GM23248 (cell line): ENCODE data around the gene SF3B2. TPM values are rescaled to one million over a fixed set of nuclear protein-coding genes. Genes with fewer than 3 reads are reported as not detected.

Source experiments
- DNase-seq: peaks from one replicate; pipeline ENCODE4 v3.0.0-alpha.2; 2015
- H2AFZ ChIP-seq: fragments of 200-600 bp; sonication (generic); 2 replicates; pipeline ENCODE4 v1.6.1; 2016; ENCODE audit warnings: antibody characterized with exemption
- H3F3A ChIP-seq: fragments of 200-600 bp; sonication (generic); 2 replicates; pipeline ENCODE4 v1.6.1; 2016; ENCODE audit warnings: mild to moderate bottlenecking, antibody characterized with exemption, mixed run types; ENCODE audit not compliant: insufficient read depth
- H3K27ac ChIP-seq: fragments of 200-600 bp; sonication (generic); 2 replicates; pipeline ENCODE4 v1.5.1; 2016; ENCODE audit warnings: mild to moderate bottlenecking
- H3K27me3 ChIP-seq: fragments of 200-600 bp; sonication (generic); replicated peaks from 2 replicates; pipeline ENCODE4 v1.6.1; 2016; ENCODE audit warnings: mild to moderate bottlenecking; ENCODE audit not compliant: insufficient read depth
- H3K36me3 ChIP-seq: fragments of 200-600 bp; sonication (generic); 2 replicates; pipeline ENCODE4 v1.6.1; 2016; ENCODE audit warnings: low read depth, mild to moderate bottlenecking
- H3K4me1 ChIP-seq: fragments of 200-600 bp; sonication (generic); 2 replicates; pipeline ENCODE4 v1.6.1; 2016; ENCODE audit warnings: mild to moderate bottlenecking; ENCODE audit not compliant: insufficient read depth
- H3K4me2 ChIP-seq: fragments of 200-600 bp; sonication (generic); one replicate; pipeline ENCODE4 v1.6.1; 2016; ENCODE audit warnings: mild to moderate bottlenecking; ENCODE audit not compliant: unreplicated experiment
- H3K4me3 ChIP-seq: fragments of 200-600 bp; sonication (generic); 2 replicates; pipeline ENCODE4 v1.5.1; 2016; ENCODE audit warnings: mild to moderate bottlenecking
- H3K79me2 ChIP-seq: fragments of 200-600 bp; sonication (generic); 2 replicates; pipeline ENCODE4 v1.6.1; 2016; ENCODE audit warnings: mild to moderate bottlenecking; ENCODE audit not compliant: insufficient read depth
- H3K9ac ChIP-seq: fragments of 200-600 bp; sonication (generic); 2 replicates; pipeline ENCODE4 v1.6.1; 2016; ENCODE audit warnings: mild to moderate bottlenecking
- H3K9me2 ChIP-seq: fragments of 200-600 bp; sonication (generic); 2 replicates; pipeline ENCODE4 v1.6.1; 2016; ENCODE audit warnings: mixed run types, mild to moderate bottlenecking, moderate library complexity; ENCODE audit not compliant: insufficient read depth
- H3K9me3 ChIP-seq: fragments of 200-600 bp; sonication (generic); one replicate; pipeline ENCODE4 v1.6.1; 2017; ENCODE audit warnings: low read depth
- H4K20me1 ChIP-seq: fragments of 200-600 bp; sonication (generic); 2 replicates; pipeline ENCODE4 v1.6.0; 2016; ENCODE audit not compliant: insufficient read depth
- EZH2 ChIP-seq: fragments of 200-600 bp; sonication (generic); IDR thresholded peaks from 2 replicates; pipeline ENCODE4 v1.6.1; 2018; ENCODE audit warnings: antibody characterized with exemption, mild to moderate bottlenecking; ENCODE audit not compliant: insufficient read depth, poor library complexity, severe bottlenecking
- EZH2phosphoT487 ChIP-seq: fragments of 200-600 bp; sonication (generic); IDR thresholded peaks from 2 replicates; pipeline ENCODE4 v1.6.1; 2018; ENCODE audit warnings: antibody characterized with exemption, moderate library complexity, mild to moderate bottlenecking, low read depth; ENCODE audit not compliant: insufficient read depth
- WGBS, 2 experiments: methylation state at CpG; one replicate each; pipeline ENCODE4 v1.1.6; 2015 to 2017; ENCODE audit warnings: low lambda C conversion rate in 2 of 2, low coverage in 1 of 2; ENCODE audit errors: missing lambda C conversion rate in 2 of 2; 5-methylcytosine and 5-hydroxymethylcytosine counted together
- in situ Hi-C: fragments of 300-500 bp; cut with MboI; formaldehyde crosslinking; loops from 2 replicates; pipeline ENCODE4 v1.15.0; 2020
- polyA plus RNA-seq: library from polyadenylated mRNA; unstranded; fragments of >200 nt; fragmentation: Nextera tagmentation; extraction: Ambion mirVana; gene quantifications from 2 replicates; pipeline ENCODE4 v1.2.1, GENCODE V29; 2016
- total RNA-seq: library from RNA; depleted of rRNA; stranded (reverse); fragments of >200 nt; shearing (Covaris generic); gene quantifications from 2 replicates; pipeline ENCODE4 v1.2.3, GENCODE V29; 2014

Gene SF3B2
- total and polyA plus RNA-seq, 2 experiments from 2014 or later: 117 to 152 TPM

- H3K36me3 ChIP-seq: no peaks in the 10 kb centered on the region
- no peaks in the 10 kb centered on the region for H3K4me1 ChIP-seq
- no peak overlapping the region for H3K4me2 ChIP-seq
- H3K79me2 ChIP-seq: no peaks in the 10 kb centered on the region
- H3F3A ChIP-seq: no peaks in the 10 kb centered on the region
- TF ChIP-seq EZH2 (no peak), EZH2phosphoT487 (no peak)
- DNase-seq: no peak
- no peaks in the 10 kb centered on the region for H3K9me2 ChIP-seq
- no peaks in the 10 kb centered on the region for H3K27me3 ChIP-seq
- no peaks in the 10 kb centered on the region for H4K20me1 ChIP-seq
- H3K27ac ChIP-seq: no peak overlapping the region
- no peak overlapping the region for H3K4me3 ChIP-seq
- no peak overlapping the region for H2AFZ ChIP-seq
- WGBS, 2 experiments: 88 to 89% methylated on average over 3 of the region's 3 CpGs
- H3K9me3 ChIP-seq: no peaks in the 10 kb centered on the region
- no peak overlapping the region for H3K9ac ChIP-seq
- in situ Hi-C loops: no loop called here
Observed at GRCh38 chr11:66037327-66037726, 14.8 kb upstream of the SF3B2 start.

GRCh38 chr11:66039765-66040164 is 12.4 kb upstream of the SF3B2 start:
- Histone ChIP-seq H3K79me2 (no peaks in the 10 kb centered on the region), H3K4me2 (no peak overlapping the region), H3F3A (no peaks in the 10 kb centered on the region), H3K4me3 (no peak overlapping the region), H3K9ac (no peak overlapping the region), H3K27me3 (no peaks in the 10 kb centered on the region), H3K9me2 (no peaks in the 10 kb centered on the region), H3K36me3 (no peaks in the 10 kb centered on the region), H3K9me3 (no peaks in the 10 kb centered on the region), H2AFZ (no peak overlapping the region), H3K4me1 (no peaks in the 10 kb centered on the region), H3K27ac (no peak overlapping the region), H4K20me1 (no peaks in the 10 kb centered on the region)
- TF ChIP-seq EZH2 (no peak), EZH2phosphoT487 (no peak)
- no peak for DNase-seq
- in situ Hi-C loops: no loop called here
- WGBS, 2 experiments: 30 to 52% methylated on average over 3 of the region's 3 CpGs

GRCh38 chr11:66042227-66042995 is 9.8 kb upstream of the SF3B2 start:
- in situ Hi-C loops: no loop called here
- 93 to 95% methylated on average over 63 to 74 of the region's 81 CpGs for WGBS, 2 experiments
- H3F3A ChIP-seq: no peaks in the 10 kb centered on the region

GRCh38 chr11:66042996-66043906 is 8.9 kb upstream of the SF3B2 start:
- Histone ChIP-seq H3K36me3 (no peaks in the 10 kb centered on the region), H3K4me3 (no peak overlapping the region), H3K4me1 (no peaks in the 10 kb centered on the region), H4K20me1 (no peaks in the 10 kb centered on the region), H3K9me2 (no peaks in the 10 kb centered on the region), H3K79me2 (no peaks in the 10 kb centered on the region), H3K27ac (no peak overlapping the region), H3K9ac (no peak overlapping the region), H3K4me2 (no peak overlapping the region), H3K27me3 (no peaks in the 10 kb centered on the region), H2AFZ (no peak overlapping the region), H3F3A (no peaks in the 10 kb centered on the region), H3K9me3 (no peaks in the 10 kb centered on the region)
- no peak for DNase-seq
- in situ Hi-C loops: no loop called here
- WGBS, 2 experiments: 91 to 93% methylated on average over 71 to 88 of the region's 88 CpGs
- TF ChIP-seq EZH2phosphoT487: no peak
- TF ChIP-seq EZH2: no peak

More at GRCh38 chr11:66042227-66042995, 9.8 kb upstream of the SF3B2 start:
- no peaks in the 10 kb centered on the region for H3K9me2 ChIP-seq
- no peak overlapping the region for H3K4me2 ChIP-seq
- H3K27ac ChIP-seq: no peak overlapping the region
- DNase-seq: no peak
- no peaks in the 10 kb centered on the region for H3K4me1 ChIP-seq
- H3K79me2 ChIP-seq: no peaks in the 10 kb centered on the region
- no peaks in the 10 kb centered on the region for H3K36me3 ChIP-seq
- TF ChIP-seq EZH2phosphoT487: no peak
- TF ChIP-seq EZH2: no peak
- no peak overlapping the region for H2AFZ ChIP-seq
- H3K9me3 ChIP-seq: no peaks in the 10 kb centered on the region
- H3K4me3 ChIP-seq: no peak overlapping the region
- no peaks in the 10 kb centered on the region for H4K20me1 ChIP-seq
- no peak overlapping the region for H3K9ac ChIP-seq
- no peaks in the 10 kb centered on the region for H3K27me3 ChIP-seq
